SW480 (cell line): ENCODE results near the gene ID4.
A peak's percentile ranks its signal among the peaks of the same experiment; 100 is the strongest.

Source experiments
- DNase-seq: peaks from one replicate; pipeline ENCODE4 v3.0.0-alpha.2; 2016; ENCODE audit warnings: low spot score

Gene ID4

DNA sequence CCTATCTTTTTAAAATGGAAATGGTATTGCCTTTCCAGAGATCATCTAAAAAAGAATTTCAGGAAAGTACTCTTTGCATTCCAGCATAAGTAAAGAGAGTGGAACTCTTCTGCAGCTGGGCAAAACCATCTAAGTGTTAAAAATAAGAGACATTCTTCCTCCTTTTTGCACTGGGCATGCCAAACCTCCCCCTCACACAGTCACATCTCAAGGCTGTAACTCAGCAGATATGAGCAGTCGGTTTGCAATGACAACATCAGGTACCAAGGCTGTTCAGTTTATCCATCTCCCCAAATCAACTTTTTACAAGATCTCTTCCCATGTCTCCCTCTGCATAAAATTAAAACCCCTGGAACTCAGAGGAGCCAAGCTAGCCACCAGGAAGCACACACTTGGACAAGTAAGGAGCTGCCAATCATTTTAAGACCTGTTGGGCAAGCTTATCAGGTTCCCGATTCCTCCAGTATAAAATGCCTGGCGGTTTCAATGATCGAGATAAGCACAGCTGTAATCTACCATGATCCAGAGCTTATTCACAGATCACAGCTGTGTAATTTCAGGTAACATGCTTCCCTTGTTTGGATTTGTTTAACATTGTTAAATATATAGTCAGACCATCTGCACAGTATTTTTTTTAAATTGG is 23.2 kb downstream of the ID4 start:
- DNase-seq: no peak

DNA sequence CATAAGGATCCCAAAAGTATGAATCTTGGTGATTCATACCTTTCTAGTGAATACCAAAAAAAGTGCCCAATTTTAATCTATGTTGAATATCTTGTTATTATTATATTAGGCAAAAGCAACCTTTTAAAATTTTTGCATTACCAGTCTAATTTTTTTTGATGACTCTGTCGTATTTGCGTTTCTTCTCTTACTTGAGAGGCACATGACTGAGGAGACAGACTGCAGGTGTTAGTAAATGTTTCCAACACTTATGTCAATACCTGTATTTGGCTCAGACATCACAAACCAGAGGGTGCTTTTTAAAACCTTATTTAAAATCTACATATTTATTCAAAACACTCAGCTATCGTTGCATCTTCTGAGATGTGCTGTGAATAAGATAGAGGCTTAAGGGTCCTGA is 27.1 kb downstream of the ID4 start:
- DNase-seq: no peak

DNA sequence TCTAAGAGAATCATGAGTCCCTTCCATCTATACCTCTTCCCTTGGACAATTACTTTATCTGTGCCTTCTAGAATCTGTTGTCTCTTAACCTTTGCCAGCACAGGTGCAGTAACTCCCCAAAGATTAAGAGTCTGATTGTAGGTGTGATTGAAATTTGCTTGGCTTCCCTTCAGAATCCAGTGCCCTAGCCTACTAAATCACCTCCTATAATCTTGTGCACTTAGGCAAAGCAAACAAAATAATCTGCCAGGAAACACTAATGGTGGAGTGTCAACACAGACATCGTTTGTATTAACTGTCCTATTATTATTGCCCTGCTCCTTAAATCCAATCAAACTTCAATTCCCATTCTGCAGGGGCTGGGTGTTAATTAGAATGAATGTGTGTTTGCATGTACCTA is 28.0 kb downstream of the ID4 start:
- no peak for DNase-seq

DNA sequence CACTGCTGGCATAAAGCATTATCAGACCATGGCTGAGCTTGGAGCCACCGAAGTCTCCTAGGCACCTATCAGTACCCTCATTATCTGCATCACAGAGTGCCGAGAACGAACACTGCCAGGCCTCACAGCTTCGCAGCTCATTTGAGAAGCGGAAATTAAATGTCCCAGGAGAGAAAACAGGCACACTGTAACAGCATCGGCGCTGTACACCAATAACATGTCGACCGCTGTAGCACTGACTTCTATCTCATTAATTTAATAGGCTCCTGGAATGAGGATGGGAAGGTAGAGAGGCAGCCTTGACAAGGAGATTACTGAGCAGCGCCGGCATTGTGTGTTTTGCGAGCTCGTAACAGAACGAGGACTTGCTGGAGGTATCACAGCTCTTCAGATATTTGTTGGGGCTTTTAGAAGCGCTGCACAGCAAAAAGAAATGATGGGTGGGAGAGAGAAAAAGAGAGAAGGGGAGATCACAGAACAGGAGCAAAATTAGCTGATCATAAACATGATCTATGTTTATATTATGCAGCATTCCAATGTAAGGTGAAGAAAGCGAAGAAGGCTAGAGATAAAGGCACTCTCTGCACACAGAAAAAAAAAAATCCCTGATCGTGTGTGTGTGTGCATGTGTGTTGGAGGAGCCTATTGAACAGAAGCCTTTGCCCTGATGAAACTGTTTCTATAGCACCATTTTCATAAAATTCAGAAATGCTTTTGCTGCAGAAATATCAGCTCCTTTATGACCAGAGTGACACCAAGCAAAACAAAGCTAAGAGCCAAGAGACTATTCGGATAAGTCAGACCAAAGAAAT is 29.2 kb downstream of the ID4 start:
- no peak for DNase-seq

DNA sequence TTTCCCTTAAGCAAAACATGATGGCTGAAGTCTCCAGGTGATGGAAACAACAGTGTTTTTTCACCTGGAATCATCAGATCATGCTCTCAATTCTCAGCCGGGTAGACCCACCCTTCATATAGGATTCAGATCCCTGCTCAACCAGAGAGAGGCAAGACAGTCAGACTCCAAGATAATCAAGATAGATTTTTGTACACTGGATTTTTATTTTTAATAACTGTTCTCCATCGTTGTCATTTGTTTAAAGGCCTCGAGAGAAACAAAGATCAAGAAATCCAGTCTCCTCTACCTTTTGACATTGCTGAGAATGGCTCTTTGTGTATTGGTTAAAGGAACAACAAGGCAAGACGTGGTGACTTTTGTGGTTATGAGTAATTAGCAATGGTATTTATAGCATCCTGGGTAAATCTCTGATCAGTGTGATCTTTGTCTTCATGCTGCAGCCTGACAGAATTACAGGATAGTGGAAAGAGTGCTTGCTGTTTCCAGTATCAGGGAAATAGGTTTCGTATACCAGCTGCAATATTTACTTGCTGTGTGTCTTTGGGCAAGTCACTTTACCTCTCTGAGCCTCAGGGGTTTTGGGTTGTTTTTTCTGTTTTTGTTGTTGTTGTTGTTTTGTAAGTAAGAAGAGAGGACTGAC is 29.9 kb downstream of the ID4 start:
- DNase-seq: peak; percentile 79

DNA sequence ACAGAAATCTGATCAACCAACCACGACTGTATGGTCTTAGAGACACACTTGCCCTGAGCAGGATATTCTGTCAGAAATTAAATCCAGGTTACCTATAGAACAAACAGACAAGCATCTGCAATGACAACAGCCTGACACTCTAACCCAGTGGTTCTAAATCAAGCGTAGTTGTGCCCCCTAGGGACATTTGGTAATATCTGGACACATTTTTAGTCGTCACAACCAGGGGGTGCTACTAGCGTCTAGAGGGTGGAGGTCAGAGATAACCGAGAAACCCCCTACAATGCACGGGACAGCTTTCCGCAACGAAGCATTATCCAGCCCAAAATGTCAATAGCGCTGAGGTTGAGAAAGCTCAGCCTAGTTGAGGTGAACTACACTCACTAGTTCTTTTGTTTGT is 32.3 kb downstream of the ID4 start:
- no peak for DNase-seq

DNA sequence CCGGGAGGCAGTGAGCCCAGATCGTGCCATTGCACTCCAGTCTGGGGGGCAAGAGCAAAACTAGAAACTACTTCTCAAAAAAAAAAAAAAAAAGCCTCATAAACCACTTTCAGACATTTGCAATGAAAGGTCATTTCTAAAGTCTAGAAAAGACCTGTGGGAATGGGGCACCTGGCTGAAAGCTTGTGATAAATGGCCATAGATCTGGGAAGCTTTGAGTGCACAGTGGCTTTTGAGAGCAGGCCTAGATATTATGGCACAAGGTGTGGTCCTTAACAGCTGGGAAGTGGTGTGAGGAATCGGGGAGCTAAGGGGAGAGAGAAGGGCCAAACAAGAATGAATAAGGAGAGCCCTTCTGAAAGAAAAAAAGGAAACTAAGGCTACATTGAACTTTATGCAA is 33.2 kb downstream of the ID4 start:
- no peak for DNase-seq

DNA sequence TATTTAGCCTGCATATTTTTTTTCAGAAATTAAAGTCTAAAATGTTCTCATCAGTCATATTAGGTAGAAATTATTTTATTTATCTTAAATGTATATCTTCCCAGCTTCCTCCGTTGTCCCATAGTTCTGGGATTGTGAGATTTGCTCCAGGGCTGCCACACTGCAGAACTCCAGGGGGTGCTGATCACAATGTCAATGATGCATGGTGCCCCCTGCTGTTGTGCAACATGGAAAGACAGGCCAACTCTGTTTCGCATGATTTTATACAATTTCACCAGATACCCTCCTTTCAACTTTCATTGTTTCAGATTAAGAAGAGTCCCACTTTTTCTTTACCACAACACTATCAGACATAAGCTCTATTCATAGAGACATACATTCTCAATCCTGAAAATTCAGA is 35.9 kb downstream of the ID4 start:
- DNase-seq: no peak

DNA sequence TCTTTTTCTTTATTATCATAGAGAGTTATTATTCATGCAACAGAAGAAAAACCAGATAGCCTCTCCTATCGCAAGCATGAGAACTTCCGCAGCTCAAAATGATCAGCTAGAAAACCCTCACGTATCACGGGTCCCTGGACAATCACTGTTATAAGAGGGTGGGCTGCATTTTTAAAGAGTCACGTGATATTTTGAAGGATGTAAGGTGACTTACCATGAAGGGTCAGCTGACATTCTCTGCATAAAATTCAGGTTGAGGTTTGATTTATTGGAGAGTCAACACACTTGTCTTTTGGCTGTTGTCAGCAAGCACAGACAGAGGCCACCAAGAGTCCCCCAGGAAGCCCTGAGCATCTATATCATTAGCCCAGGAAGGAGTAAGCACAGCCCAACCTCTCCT is 39.5 kb downstream of the ID4 start:
- DNase-seq: no peak

DNA sequence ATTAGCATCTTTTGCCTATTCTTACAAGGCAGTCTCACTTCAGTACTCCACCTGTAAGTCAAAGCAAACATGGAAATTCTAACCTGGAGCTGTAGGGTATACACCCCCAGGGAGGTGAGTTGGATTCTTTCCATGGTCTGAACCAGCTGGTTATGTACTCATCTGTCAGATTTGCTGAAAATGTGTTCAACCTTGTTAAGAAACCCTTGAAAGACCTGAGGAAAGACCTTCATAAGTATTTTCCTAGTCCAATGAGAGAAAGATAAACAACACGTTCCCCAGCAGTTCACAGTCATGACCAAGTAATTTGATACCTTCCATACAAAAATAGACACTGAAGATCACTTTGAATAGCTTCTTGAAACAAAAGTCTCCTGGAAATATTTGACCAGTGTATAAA is 42.5 kb downstream of the ID4 start:
- no peak for DNase-seq

DNA sequence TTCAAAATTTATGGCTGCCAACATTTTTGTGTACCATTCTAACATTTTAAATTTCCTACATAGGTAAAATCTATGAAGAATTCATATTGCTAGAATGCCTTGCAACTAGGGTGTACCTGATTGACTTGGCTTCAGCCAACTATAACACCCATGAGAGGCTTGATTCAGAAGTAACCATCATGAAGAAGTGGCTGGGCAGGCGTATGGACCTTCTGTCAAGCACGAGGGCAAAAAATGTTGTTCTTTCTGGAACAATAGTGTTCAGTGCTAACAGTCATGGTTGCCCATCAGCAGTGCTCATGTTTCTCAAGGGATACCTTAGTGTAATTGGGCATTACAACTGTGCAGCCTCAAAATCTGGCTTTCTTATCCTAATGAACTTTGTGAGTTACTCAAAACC is 42.9 kb downstream of the ID4 start:
- DNase-seq: no peak

DNA sequence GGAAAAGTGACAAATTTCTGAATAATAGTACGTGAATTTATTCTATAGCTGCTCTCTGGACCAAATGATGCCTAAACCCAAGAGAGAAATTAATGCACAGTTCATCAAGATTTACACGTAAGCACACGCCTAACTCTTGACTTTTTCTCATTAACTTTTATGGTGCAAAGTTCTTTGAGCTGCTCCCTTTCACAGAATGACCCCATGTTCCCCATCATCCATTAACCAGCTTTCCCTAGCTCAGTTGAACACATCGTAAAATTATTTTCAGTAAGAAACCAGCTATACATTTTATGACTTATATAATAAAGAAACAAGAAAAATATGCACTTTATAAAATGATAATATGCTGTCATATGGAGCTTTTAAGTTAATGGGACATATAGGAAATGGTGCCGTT is 54.3 kb downstream of the ID4 start:
- DNase-seq: no peak
